Measurements from ENCODE around the gene CINP. TPM values are rescaled to one million over a fixed set of nuclear protein-coding genes. Genes with fewer than 3 reads are reported as not detected.

Gene CINP
- total and polyA plus RNA-seq, 2 of the 13 experiments (the other 11 are each of a cell fraction or from before 2014, with no cell fraction given) = 32.8 to 42.8 TPM

DNA sequence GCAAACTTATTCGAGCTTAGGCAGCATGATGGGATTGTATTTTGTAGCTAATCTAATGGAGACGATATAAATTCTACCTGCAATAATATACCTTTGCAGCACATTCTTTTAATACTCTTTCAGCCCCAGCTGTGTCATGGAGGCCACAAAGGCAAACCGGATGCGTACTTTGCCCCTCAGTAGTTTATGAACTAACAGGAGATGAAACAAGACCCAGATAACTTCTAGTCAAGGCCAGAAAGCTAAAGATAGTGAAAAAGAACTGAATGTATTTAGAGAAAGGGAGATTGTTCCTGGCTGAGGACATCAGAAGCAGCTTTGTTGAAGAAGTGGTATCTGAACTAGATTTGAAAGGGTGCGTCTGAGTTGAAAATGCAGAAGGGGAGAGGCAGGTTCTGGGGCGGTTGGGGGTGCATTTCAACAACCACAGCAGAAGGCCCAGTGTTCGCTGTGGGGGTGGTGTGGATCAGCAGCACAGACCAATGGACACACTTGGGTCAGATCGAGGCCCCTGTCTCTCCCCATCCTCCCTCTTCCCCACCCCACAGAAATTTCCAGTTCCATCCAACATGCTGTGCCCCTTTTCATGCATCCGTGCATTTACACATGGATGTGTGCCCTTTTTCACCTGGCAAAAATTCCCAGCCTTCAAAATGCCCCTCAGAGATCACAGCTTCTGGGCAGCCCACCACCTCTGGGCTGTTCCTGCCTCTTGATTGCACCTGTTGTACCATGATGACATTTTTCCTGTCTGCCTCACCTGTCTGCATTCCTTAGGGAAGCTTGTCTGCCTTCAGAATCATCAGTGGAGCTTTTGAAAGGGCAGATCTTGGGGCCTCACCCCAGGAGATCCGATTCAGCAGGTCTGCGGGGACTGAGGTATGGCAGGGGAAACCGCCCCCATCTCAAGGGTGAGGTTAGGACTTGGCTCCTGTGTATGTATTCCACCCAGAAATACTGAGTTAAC is 41.0 kb downstream of the CINP start (continued):
- TF ChIP-seq ZNF737 (CRISPR knock-in tag; IDR thresholded peaks at IDR 0.05; ENCODE audit: borderline replicate concordance) (no peak), PPARG (CRISPR knock-in tag; conservative IDR thresholded peaks at IDR 0.05) (peak; percentile 31; the same call in 1 of the 2 replicates), THYN1 (CRISPR knock-in tag; IDR thresholded peaks at IDR 0.05; ENCODE audit: borderline replicate concordance, low read depth) (no peak), ZEB1 (IDR thresholded peaks at IDR 0.05; ENCODE audit: insufficient replicate concordance, low read depth) (peak; percentile 22), SOX5 (CRISPR knock-in tag; IDR thresholded peaks at IDR 0.05; ENCODE audit: borderline replicate concordance) (peak; percentile 53; the same call in 1 of the 2 replicates), AKAP8 (CRISPR knock-in tag; IDR thresholded peaks at IDR 0.05) (no peak), FOXA3 (CRISPR knock-in tag; IDR thresholded peaks at IDR 0.05) (no peak; the same call in 1 of the 2 replicates), ZNF598 (CRISPR knock-in tag; IDR thresholded peaks at IDR 0.05; ENCODE audit: borderline replicate concordance) (no peak), SNAI1 (CRISPR knock-in tag; IDR thresholded peaks at IDR 0.05; ENCODE audit: borderline replicate concordance) (no peak), ETV5 (CRISPR knock-in tag; IDR thresholded peaks at IDR 0.05; ENCODE audit: borderline replicate concordance) (peak; percentile 97), MIXL1 (CRISPR knock-in tag; IDR thresholded peaks at IDR 0.05) (peak; percentile 36; the same call in 1 of the 2 replicates), HNRNPH1 (optimal IDR thresholded peaks at IDR 0.05; ENCODE audit: low read depth, low read length) (peak; percentile 59), HDAC6 (IDR thresholded peaks at IDR 0.05; ENCODE audit: low read depth, low read length) (no peak), RARA (CRISPR knock-in tag; IDR thresholded peaks at IDR 0.05) (peak; percentile 59; the same call in 1 of the 2 replicates), IKZF4 (CRISPR knock-in tag; IDR thresholded peaks at IDR 0.05; ENCODE audit: borderline replicate concordance, low read depth, not compliant biosample characterization) (peak; percentile 40), ATF7-NPFF (CRISPR knock-in tag; IDR thresholded peaks at IDR 0.05; ENCODE audit: low read depth) (0 out of 2 replicates have a peak, but pooled peaks have one; percentile 28), ZNF446 (CRISPR knock-in tag; IDR thresholded peaks at IDR 0.05) (no peak), RORA (CRISPR knock-in tag; IDR thresholded peaks at IDR 0.05) (no peak), ARNT (IDR thresholded peaks at IDR 0.05) (no peak), SOX13 (IDR thresholded peaks at IDR 0.05) (no peak), SOX13 (CRISPR knock-in tag; conservative IDR thresholded peaks at IDR 0.05 in 1 of 2, IDR thresholded peaks at IDR 0.05 in 1 of 2) (peak in 1 of 2 experiments; percentile 73; a peak in 2 of 4 replicates), ZNF17 (CRISPR knock-in tag; IDR thresholded peaks at IDR 0.05) (no peak), SIX1 (CRISPR knock-in tag; IDR thresholded peaks at IDR 0.05; ENCODE audit: borderline replicate concordance) (peak; percentile 71; the same call in 1 of the 2 replicates), NRL (CRISPR knock-in tag; IDR thresholded peaks at IDR 0.05; ENCODE audit: borderline replicate concordance) (0 out of 2 replicates have a peak, but pooled peaks have one; percentile 17)
- TF ChIP-seq, protein P1, sequence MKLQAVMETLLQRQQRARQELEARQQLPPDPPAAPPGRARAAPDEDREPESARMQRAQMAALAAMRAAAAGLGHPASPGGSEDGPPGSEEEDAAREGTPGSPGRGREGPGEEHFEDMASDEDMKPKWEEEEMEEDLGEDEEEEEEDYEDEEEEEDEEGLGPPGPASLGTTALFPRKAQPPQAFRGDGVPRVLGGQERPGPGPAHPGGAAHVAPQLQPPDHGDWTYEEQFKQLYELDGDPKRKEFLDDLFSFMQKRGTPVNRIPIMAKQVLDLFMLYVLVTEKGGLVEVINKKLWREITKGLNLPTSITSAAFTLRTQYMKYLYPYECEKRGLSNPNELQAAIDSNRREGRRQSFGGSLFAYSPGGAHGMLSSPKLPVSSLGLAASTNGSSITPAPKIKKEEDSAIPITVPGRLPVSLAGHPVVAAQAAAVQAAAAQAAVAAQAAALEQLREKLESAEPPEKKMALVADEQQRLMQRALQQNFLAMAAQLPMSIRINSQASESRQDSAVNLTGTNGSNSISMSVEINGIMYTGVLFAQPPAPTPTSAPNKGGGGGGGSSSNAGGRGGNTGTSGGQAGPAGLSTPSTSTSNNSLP (IDR thresholded peaks at IDR 0.05; ENCODE audit: low read depth, low read length) = 0 out of 2 replicates have a peak, but pooled peaks have one; percentile 12
- TF ChIP-seq, protein P2, sequence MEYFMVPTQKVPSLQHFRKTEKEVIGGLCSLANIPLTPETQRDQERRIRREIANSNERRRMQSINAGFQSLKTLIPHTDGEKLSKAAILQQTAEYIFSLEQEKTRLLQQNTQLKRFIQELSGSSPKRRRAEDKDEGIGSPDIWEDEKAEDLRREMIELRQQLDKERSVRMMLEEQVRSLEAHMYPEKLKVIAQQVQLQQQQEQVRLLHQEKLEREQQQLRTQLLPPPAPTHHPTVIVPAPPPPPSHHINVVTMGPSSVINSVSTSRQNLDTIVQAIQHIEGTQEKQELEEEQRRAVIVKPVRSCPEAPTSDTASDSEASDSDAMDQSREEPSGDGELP (IDR thresholded peaks at IDR 0.05; ENCODE audit: borderline replicate concordance, low read depth) = peak; percentile 76; the same call in 1 of the 2 replicates
